Adipose tissue (tissue), 3 donors: Measurements from ENCODE around the gene SEMA4A. TPM values are rescaled to one million over a fixed set of nuclear protein-coding genes. Genes with fewer than 3 reads are reported as not detected.

ENCODE experiments used
- H3K27ac ChIP-seq: one replicate; pipeline ENCODE4 v1.5.1; 2013; ENCODE audit warnings: low read depth, low read length
- WGBS, 3 donors: extraction: QIAGEN DNeasy Blood & Tissue Kit; methylation state at CpG; one replicate each; pipeline ENCODE4 v1.1.7; 2013; 5-methylcytosine and 5-hydroxymethylcytosine counted together
- polyA plus RNA-seq, 3 donors: library from polyadenylated mRNA; stranded (reverse); fragments of 200-250 nt; gene quantifications; one replicate each; pipeline ENCODE4 v1.2.3, GENCODE V29; 2013
- donor health status: healthy with polysubstance abuse.
- donor health status: Bipolar disorder and iron deficiency.
- donor health status: healthy.

SEMA4A gene
- polyA plus RNA-seq, 3 donors = 2.1 to 9.5 (median 7.4) TPM

DNA sequence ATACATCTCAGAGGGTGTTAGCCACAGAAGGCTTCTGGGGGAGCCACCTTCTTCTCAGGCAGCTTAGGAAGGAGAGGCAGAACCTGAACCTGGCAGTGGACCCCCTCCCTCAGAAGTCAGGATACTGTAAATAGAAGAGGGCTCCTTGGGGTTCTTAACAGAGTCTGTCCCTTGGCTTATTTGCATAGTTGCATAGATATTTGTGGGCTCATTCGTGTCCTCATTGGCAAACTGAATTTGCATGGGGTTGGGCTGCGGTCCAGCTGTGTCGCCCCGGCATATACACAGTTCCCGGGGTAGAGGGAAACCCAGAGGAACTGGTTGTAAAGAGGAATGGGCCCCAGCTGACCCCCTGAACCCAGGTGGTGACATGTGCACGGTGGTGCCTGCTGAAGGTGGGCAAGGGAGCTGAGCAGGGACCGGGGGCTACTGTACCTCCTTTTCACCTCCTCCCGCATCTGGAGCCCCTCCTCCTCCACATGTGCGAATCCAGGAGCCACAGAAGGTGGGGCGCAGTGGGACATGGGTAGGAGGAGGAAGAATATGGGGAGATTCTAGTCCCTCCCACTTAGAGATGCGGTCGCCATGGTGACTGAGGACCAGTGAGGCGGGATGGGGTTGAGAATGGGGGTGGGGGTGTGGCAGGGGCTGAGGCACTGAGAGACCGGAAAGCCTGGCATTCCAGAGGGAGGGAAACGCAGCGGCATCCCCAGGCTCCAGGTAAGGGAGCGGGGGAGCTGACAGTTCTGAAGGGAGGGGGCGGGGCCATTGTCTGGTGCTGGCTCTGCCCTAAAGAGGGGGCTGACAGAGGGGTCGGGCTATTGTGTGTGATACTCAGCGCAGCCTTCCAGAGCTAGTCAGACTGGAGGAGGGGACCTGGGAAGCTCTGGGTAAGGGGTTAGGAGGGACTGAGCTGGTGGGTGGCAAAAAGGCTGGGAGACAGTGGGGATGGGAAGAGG, 3.7 kb upstream of the SEMA4A start:
- no peak overlapping the region for H3K27ac ChIP-seq
- WGBS, 3 donors = 26 to 47% (median 46%) methylated on average over 20 of the region's 20 CpGs

DNA sequence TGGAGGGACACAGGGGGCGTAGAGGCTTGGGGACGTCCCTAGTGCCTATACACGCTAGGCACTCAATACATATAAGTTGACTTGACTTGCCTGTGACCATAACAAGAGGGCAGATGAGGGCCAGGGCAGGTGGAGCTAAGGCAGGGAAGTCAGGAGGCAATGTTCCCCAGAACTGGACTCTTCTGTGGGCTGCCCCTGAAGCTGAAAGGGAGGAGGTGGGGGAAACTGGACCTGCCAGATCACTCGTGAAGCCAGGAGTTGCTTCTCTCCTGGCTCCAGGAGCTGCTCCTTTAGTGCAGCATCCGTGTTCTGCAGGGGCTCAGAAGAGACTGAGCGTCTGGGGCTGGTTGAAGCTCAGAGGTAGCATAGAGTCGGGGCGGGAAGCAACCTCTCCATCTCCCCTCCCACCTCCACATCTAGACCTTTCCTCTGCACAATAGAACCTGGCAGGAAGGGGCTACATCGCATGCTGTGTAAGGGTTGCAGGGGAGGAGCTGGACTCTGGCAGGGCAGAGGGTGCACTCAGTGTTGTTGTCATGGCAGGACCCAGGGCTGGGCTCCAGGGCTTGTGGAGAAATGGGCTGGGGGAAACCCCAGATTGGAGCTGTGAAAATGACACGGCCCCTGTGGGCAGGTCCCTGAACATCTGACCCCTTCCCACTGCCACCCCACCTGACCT, 2.9 kb upstream of the SEMA4A start:
- H3K27ac ChIP-seq = no peak overlapping the region
- 34 to 59% (median 54%) methylated on average over 10 of the region's 10 CpGs for WGBS, 3 donors

- 62 to 82% (median 75%) methylated on average over 6 of the region's 6 CpGs for WGBS, 3 donors
- no peak overlapping the region for H3K27ac ChIP-seq
Observed at GRCh38 chr1:156151093-156151688, 2.2 kb upstream of the SEMA4A start.

DNA sequence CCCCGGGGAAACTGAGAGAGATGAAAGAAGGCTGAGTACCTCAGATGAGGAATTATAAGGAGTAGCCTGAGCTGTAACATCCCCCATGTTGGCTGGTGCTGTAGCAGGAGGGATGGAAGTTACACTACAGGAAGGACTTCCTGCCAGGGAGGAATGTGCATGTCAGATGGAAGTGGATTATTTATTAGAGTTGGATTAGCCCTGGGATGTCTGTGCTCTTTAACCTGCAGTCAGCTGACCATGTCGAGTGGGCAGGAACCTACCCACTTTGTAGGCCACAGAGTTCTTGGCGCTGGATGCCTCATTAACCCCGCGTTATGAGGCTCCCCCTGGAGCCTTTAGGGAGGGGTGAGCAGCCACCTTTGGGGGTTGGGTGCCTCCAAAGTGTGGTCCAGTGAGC, 757 bp upstream of the SEMA4A start:
- no peak overlapping the region for H3K27ac ChIP-seq
- 51 to 62% (median 54%) methylated on average over 5 of the region's 5 CpGs for WGBS, 3 donors

DNA sequence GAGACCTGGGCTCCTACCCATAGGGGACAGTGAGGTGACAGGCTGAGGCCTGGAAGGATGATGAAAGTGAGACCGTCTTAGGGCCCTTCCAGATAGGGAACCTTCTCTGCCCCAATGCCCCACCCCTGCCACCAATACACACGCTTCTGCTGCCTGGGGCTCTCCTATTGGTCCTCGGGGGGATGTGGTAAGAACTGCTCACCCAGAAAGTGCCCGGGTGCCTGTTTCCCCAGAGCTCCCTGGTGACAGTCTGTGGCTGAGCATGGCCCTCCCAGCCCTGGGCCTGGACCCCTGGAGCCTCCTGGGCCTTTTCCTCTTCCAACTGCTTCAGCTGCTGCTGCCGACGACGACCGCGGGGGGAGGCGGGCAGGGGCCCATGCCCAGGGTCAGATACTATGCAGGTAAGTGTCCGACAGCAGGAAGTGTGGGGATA, 948 bp downstream of the SEMA4A start:
- 49 to 68% (median 50%) methylated on average over 11 of the region's 11 CpGs for whole genome bisulfite sequencing, 3 donors
- no peak overlapping the region for H3K27ac ChIP-seq

GRCh38 chr1:156155756-156156510, 2.5 kb downstream of the SEMA4A start:
- no peak overlapping the region for H3K27ac ChIP-seq
- 48 to 72% (median 56%) methylated on average over 11 to 12 of the region's 12 CpGs for WGBS, 3 donors

DNA sequence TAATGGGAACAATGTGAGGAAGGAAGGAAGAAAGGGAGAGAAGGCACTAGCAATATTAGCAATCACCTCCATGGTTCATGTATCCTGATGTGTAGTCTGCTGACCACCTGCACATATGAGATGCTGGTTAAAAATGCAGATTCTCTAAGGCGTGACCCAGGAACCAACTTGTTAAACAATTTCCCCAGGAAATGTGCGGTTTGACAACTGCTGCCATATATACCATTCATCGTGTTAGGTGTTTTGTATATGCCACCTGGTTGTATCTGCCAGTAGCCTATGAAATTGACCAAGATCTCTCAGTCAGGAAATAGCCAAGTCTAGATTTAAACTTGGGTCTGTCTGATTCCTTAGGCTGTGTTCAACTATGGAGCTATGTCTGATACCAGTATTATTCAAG, 4.1 kb downstream of the SEMA4A start:
- H3K27ac ChIP-seq = no peak overlapping the region
- WGBS, 3 donors = 62 to 88% (median 76%) methylated on average over 3 of the region's 3 CpGs

DNA sequence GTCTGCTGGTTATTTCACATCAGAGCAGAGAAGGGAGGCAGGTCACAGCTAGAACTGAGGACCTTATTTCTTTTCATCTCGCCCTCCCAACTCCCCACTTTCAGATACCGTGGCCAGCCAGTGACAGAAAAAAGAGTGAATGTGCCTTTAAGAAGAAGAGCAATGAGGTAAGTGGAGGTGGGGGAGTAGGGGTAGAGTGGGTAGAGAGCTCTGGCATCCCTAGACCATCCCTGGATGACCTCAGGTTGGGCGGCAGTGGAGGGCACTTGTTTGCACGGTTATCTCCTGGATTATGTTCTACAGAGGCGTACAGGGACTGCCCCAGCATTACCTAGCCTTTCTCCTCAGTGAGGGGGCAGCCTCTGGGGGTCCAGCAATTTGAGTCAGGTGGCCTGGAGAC, 4.6 kb downstream of the SEMA4A start:
- WGBS, 3 donors = 82 to 87% (median 87%) methylated on average over 5 of the region's 5 CpGs
- H3K27ac ChIP-seq = no peak overlapping the region

GRCh38 chr1:156160000-156160742, 6.8 kb downstream of the SEMA4A start:
- WGBS, 3 donors = 50 to 73% (median 60%) methylated on average over 13 of the region's 13 CpGs
- no peak overlapping the region for H3K27ac ChIP-seq

GRCh38 chr1:156160743-156161171, 7.4 kb downstream of the SEMA4A start:
- WGBS, 3 donors = 6 to 11% (median 11%) methylated on average over 17 to 22 of the region's 22 CpGs
- H3K27ac ChIP-seq = no peak overlapping the region

GRCh38 chr1:156162430-156163037, 9.1 kb downstream of the SEMA4A start:
- 67 to 85% (median 79%) methylated on average over 5 of the region's 5 CpGs for WGBS, 3 donors
- no peak overlapping the region for H3K27ac ChIP-seq

- WGBS, 3 donors = 69 to 94% (median 89%) methylated on average over 1 of the region's 1 CpG
- no peak overlapping the region for H3K27ac ChIP-seq
Observed at GRCh38 chr1:156163712-156164111, 10.3 kb downstream of the SEMA4A start.

DNA sequence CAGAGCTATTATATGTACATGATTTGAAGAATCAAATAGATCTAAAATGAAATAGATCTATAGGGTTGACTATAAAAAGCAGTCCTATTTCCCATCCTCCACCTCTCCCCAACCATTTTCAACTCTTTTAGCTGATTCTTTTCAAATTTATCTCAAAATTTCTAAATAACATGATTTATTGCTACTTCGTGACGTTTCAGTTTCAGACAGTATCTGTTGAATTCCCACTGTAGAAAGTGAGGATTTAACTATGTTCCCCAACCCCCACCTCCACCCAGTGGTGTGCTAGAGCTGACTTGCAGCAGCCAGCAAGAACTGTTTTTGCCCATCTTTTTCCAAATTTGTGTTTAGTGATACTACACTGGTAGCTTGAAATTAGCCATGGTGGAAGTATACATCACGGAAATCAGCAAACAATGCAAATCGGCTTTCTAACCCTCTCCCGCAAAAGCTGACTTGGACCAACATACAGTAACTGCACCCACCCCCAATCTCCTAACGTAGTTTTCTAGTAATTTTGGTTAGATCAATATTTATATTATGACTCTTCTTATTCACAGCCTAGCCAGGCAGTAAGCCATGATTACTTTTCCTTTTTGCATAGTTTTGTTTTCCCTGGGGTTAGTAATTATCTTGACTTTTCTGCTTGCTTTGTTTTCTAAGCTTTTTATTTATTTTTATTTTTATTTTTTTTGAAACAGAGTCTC, 10.9 kb downstream of the SEMA4A start:
- 80 to 86% (median 85%) methylated on average over 6 of the region's 6 CpGs for WGBS, 3 donors
- H3K27ac ChIP-seq = no peak overlapping the region

GRCh38 chr1:156165083-156165482, 11.7 kb downstream of the SEMA4A start:
- no peak overlapping the region for H3K27ac ChIP-seq
- WGBS, 3 donors = 46 to 86% (median 64%) methylated on average over 2 of the region's 2 CpGs

- H3K27ac ChIP-seq = no peak overlapping the region
- WGBS, 3 donors = 65 to 75% (median 69%) methylated on average over 5 of the region's 5 CpGs
Observed at GRCh38 chr1:156167536-156167935, 14.2 kb downstream of the SEMA4A start.

GRCh38 chr1:156172696-156173470, 19.5 kb downstream of the SEMA4A start:
- WGBS, 3 donors = 79 to 90% (median 84%) methylated on average over 9 of the region's 9 CpGs
- H3K27ac ChIP-seq = no peak overlapping the region
